ENCODE results near the gene SNX8.

DNA sequence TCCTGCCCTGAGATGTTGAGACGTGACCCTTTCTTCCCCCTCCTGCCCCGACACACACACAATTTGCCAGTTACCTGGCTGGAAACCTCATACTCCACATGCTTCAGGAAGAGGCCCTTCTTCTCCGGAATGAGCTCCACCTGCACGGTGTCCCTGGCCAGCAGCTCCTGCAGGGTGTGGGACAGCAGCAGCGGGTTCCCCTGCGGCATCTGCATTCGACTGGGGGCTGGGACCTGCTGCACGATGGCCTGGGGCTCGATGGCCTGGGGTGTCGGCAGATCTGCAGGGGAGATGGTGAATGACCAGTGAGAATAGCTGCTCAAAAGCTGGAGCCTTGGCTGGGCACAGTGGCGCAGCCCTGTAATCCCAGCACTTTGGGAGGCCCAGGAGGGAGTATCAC lies 36.2 kb downstream of the SNX8 start:
- TF ChIP-seq YY1 (IDR thresholded peaks at IDR 0.05; ENCODE audit: low read depth) (no peak), TEAD4 (IDR thresholded peaks at IDR 0.05) (no peak), TCF12 (IDR thresholded peaks at IDR 0.05; ENCODE audit: low read depth) (no peak), RAD21 (IDR thresholded peaks at IDR 0.05; ENCODE audit: low read depth) (no peak), TAF1 (IDR thresholded peaks at IDR 0.05; ENCODE audit: low read depth) (no peak), EP300 (IDR thresholded peaks at IDR 0.05; ENCODE audit: borderline replicate concordance) (no peak), CEBPB (IDR thresholded peaks at IDR 0.05) (no peak), NFIC (IDR thresholded peaks at IDR 0.05) (no peak), EGR1 (IDR thresholded peaks at IDR 0.05) (no peak), CREB1 (IDR thresholded peaks at IDR 0.05; ENCODE audit: low read depth) (no peak)
- TF ChIP-seq, protein P1, sequence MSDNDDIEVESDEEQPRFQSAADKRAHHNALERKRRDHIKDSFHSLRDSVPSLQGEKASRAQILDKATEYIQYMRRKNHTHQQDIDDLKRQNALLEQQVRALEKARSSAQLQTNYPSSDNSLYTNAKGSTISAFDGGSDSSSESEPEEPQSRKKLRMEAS (IDR thresholded peaks at IDR 0.05): no peak
- TF ChIP-seq, protein P2, sequence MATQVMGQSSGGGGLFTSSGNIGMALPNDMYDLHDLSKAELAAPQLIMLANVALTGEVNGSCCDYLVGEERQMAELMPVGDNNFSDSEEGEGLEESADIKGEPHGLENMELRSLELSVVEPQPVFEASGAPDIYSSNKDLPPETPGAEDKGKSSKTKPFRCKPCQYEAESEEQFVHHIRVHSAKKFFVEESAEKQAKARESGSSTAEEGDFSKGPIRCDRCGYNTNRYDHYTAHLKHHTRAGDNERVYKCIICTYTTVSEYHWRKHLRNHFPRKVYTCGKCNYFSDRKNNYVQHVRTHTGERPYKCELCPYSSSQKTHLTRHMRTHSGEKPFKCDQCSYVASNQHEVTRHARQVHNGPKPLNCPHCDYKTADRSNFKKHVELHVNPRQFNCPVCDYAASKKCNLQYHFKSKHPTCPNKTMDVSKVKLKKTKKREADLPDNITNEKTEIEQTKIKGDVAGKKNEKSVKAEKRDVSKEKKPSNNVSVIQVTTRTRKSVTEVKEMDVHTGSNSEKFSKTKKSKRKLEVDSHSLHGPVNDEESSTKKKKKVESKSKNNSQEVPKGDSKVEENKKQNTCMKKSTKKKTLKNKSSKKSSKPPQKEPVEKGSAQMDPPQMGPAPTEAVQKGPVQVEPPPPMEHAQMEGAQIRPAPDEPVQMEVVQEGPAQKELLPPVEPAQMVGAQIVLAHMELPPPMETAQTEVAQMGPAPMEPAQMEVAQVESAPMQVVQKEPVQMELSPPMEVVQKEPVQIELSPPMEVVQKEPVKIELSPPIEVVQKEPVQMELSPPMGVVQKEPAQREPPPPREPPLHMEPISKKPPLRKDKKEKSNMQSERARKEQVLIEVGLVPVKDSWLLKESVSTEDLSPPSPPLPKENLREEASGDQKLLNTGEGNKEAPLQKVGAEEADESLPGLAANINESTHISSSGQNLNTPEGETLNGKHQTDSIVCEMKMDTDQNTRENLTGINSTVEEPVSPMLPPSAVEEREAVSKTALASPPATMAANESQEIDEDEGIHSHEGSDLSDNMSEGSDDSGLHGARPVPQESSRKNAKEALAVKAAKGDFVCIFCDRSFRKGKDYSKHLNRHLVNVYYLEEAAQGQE (IDR thresholded peaks at IDR 0.05; ENCODE audit: low read depth): no peak
- TF ChIP-seq, protein P3, sequence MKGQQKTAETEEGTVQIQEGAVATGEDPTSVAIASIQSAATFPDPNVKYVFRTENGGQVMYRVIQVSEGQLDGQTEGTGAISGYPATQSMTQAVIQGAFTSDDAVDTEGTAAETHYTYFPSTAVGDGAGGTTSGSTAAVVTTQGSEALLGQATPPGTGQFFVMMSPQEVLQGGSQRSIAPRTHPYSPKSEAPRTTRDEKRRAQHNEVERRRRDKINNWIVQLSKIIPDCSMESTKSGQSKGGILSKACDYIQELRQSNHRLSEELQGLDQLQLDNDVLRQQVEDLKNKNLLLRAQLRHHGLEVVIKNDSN (IDR thresholded peaks at IDR 0.05): no peak

All from Ishikawa (cell line).